ENCODE measurements around the gene MNAT1.
A peak's percentile ranks its signal among the peaks of the same experiment; 100 is the strongest.
"Not testable (repeated sequence)": the region's sequence is repeated elsewhere in the genome, so short reads cannot be mapped to it uniquely, and the experiment has no call there.

MNAT1 gene

GRCh38 chr14:60722357-60723115 is 12.0 kb upstream of the MNAT1 start:
- TF ChIP-seq CTCF (IDR thresholded peaks at IDR 0.05) = no peak
- peak overlapping the region; percentile 92 for H3K27ac ChIP-seq

GRCh38 chr14:60723116-60723906 is 11.2 kb upstream of the MNAT1 start:
- Histone ChIP-seq H3K9ac (peak overlapping the region; percentile 90), H3K27me3 (ENCODE audit: control insufficient read depth, insufficient read depth, low read length) (no peaks in the 10 kb centered on the region), H3K4me3 (ENCODE audit: low read depth, low read length) (peak overlapping the region; percentile 71), H3K9me3 (ENCODE audit: control insufficient read depth, low read length) (no peaks in the 10 kb centered on the region), H3K4me1 (no peaks in the 10 kb centered on the region), H3K27ac (peak overlapping the region; percentile 92), H3K4me2 (ENCODE audit: low read length) (peak overlapping the region; percentile 97), H2AFZ (peak overlapping the region; percentile 92), H3K36me3 (ENCODE audit: control insufficient read depth, insufficient read depth, low read length) (no peaks in the 10 kb centered on the region), H3K79me2 (peaks cover 34% of the 10 kb centered on the region)
- no peak for TF ChIP-seq CTCF (IDR thresholded peaks at IDR 0.05)

More at GRCh38 chr14:60722357-60723115, 12.0 kb upstream of the MNAT1 start:
- peak overlapping the region; percentile 92 for H2AFZ ChIP-seq
- H3K79me2 ChIP-seq = peaks cover 34% of the 10 kb centered on the region
- peak overlapping the region; percentile 97 for H3K4me2 ChIP-seq (ENCODE audit: low read length)
- H3K36me3 ChIP-seq (ENCODE audit: control insufficient read depth, insufficient read depth, low read length) = no peaks in the 10 kb centered on the region
- H3K4me1 ChIP-seq = no peaks in the 10 kb centered on the region
- peak overlapping the region; percentile 90 for H3K9ac ChIP-seq
- H3K27me3 ChIP-seq (ENCODE audit: control insufficient read depth, insufficient read depth, low read length) = no peaks in the 10 kb centered on the region
- peak overlapping the region; percentile 71 for H3K4me3 ChIP-seq (ENCODE audit: low read depth, low read length)
- no peaks in the 10 kb centered on the region for H3K9me3 ChIP-seq (ENCODE audit: control insufficient read depth, low read length)

GRCh38 chr14:60723907-60724618 is 10.5 kb upstream of the MNAT1 start, which contains the start of gene SIX4:
Gene SIX4, minus strand, starts transcription at chr14:60724351. Its CDS starts 277 bp downstream, at chr14:60724074.
- no peaks in the 10 kb centered on the region for H3K36me3 ChIP-seq (ENCODE audit: control insufficient read depth, insufficient read depth, low read length)
- peak within 1 kb of the TSS; percentile 97 for H3K4me2 ChIP-seq (ENCODE audit: low read length)
- H3K4me1 ChIP-seq = no peaks in the 10 kb centered on the region
- H3K9me3 ChIP-seq (ENCODE audit: control insufficient read depth, low read length) = no peaks in the 10 kb centered on the region
- H3K27ac ChIP-seq = peak within 1 kb of the TSS; percentile 92
- H3K9ac ChIP-seq = peak within 1 kb of the TSS; percentile 90
- no peak for TF ChIP-seq CTCF (IDR thresholded peaks at IDR 0.05)
- H3K79me2 ChIP-seq = peaks cover 28% of the 10 kb centered on the region
- peak within 1 kb of the TSS; percentile 92 for H2AFZ ChIP-seq
- H3K27me3 ChIP-seq (ENCODE audit: control insufficient read depth, insufficient read depth, low read length) = no peaks in the 10 kb centered on the region
- peak within 1 kb of the TSS; percentile 71 for H3K4me3 ChIP-seq (ENCODE audit: low read depth, low read length)

- H3K9me3 ChIP-seq (ENCODE audit: control insufficient read depth, low read length); H3K4me1 ChIP-seq; H2AFZ ChIP-seq; H3K36me3 ChIP-seq (ENCODE audit: control insufficient read depth, insufficient read depth, low read length); H3K4me3 ChIP-seq (ENCODE audit: low read depth, low read length); H3K4me2 ChIP-seq (ENCODE audit: low read length); H3K27me3 ChIP-seq (ENCODE audit: control insufficient read depth, insufficient read depth, low read length); H3K27ac ChIP-seq; H3K9ac ChIP-seq: not testable (repeated sequence)
- peaks cover 22% of the 10 kb centered on the region for H3K79me2 ChIP-seq
Observed at GRCh38 chr14:60731291-60731690, 3.3 kb upstream of the MNAT1 start.
